Right lobe of liver (tissue), 6 donors: ENCODE measurements around the gene TNFAIP8. TPM values are rescaled to one million over a fixed set of nuclear protein-coding genes. Genes with fewer than 3 reads are reported as not detected.

ENCODE experiments used
- ATAC-seq, 4 donors: fragments of 200-7000 bp; cut with Tn5 transposase; one replicate each; pipeline ENCODE4 v1.9.1; 2020; ENCODE audit warnings: mild to moderate bottlenecking in 4 of 4, moderate library complexity in 4 of 4
- DNase-seq, 3 donors: peaks; one replicate each; pipeline ENCODE4 v3.0.0-alpha.2; 2020
- H3K27ac ChIP-seq, 3 donors: fragments of 200-600 bp; one replicate each; pipeline ENCODE4 v1.8.0; 2022
- H3K27me3 ChIP-seq, 2 donors: fragments of 200-600 bp; one replicate each; pipeline ENCODE4 v1.8.0; 2022
- H3K36me3 ChIP-seq, 4 donors: fragments of 200-600 bp; sonication (generic) in 1 of 4; one replicate each; pipeline versions ENCODE4 v1.5.1 to v1.8.0; 2017 to 2022; ENCODE audit warnings: control low read depth in 1 of 4
- H3K4me1 ChIP-seq, 4 donors: fragments of 200-600 bp; sonication (generic) in 1 of 4; one replicate each; pipeline versions ENCODE4 v1.5.1 to v1.8.0; 2017 to 2022; ENCODE audit warnings: control low read depth in 1 of 4
- H3K4me3 ChIP-seq, 3 donors: fragments of 200-600 bp; one replicate each; pipeline ENCODE4 v1.8.0; 2022
- H3K9me3 ChIP-seq, 4 donors: fragments of 200-600 bp; sonication (generic) in 1 of 4; one replicate each; pipeline versions ENCODE4 v1.5.1 to v1.8.0; 2017 to 2022; ENCODE audit warnings: control low read depth in 1 of 4
- CTCF ChIP-seq, 4 donors: fragments of 200-600 bp in 3 of 4; fragments of 450-650 bp in 1 of 4; IDR thresholded peaks; one replicate each; pipeline versions ENCODE4 v1.5.1 to v1.8.0; 2016 to 2022; ENCODE audit warnings: antibody characterized with exemption in 4 of 4, mild to moderate bottlenecking in 2 of 4
- POLR2A ChIP-seq: fragments of 450-650 bp; IDR thresholded peaks from one replicate; pipeline ENCODE4 v1.6.1; 2017; ENCODE audit warnings: antibody characterized with exemption, mild to moderate bottlenecking
- WGBS: methylation state at CpG from one replicate; pipeline ENCODE4 v1.1.6; 2018; ENCODE audit warnings: low coverage, low lambda C conversion rate; ENCODE audit not compliant: insufficient coverage; ENCODE audit errors: missing lambda C conversion rate; 5-methylcytosine and 5-hydroxymethylcytosine counted together
- intact Hi-C, 2 donors: fragments of 100-400 bp; cut with DNase I; formaldehyde crosslinking; loops; one replicate each; pipeline versions ENCODE4 v1.11.2 to v1.14.1; 2022
- total RNA-seq, 6 experiments: library from RNA; depleted of rRNA in 2 of 6; stranded (reverse); fragments of >200 nt in 2 of 6; fragmentation: NEBNext Ultra II Directional in 3 of 6; extraction: Animal tissue kit (Norgen Biotek cat#: 25700) in 3 of 6; gene quantifications; one replicate each; pipeline versions ENCODE4 v1.1.0 to v1.2.4, GENCODE V29; 2016 to 2023
- donor health status: DM: no; HTN: yes; CAD: no.
- donor health status: DM: no; HTN: no; CAD: no.
- donor health status: DM: no; HTN: no; CAD: no.
- donor health status: DM: no; HTN: yes; CAD: no.
- donor health status: DM: no; HTN: yes; CAD: no.

TNFAIP8 gene
- total RNA-seq, 6 experiments from 2014 or later, result 2.2 to 26.7 (median 5.4) TPM

GRCh38 chr5:119323601-119324000, 32.2 kb upstream of the TNFAIP8 start:
- H3K36me3 ChIP-seq, result no peaks in the 10 kb centered on the region
- ATAC-seq (no peak), DNase-seq (no peak)
- TF ChIP-seq POLR2A (no peak), CTCF (IDR thresholded peaks at IDR 0.05) (no peak)
- H3K4me1 ChIP-seq, result no peaks in the 10 kb centered on the region
- no peaks in the 10 kb centered on the region for H3K27me3 ChIP-seq
- intact Hi-C loops, result no loop called here
- H3K4me3 ChIP-seq, result no peak overlapping the region
- peak overlapping the region in 2 of 3 donors; percentile 14 to 34 for H3K27ac ChIP-seq
- H3K9me3 ChIP-seq, result no peaks in the 10 kb centered on the region

GRCh38 chr5:119324842-119325241, 31.0 kb upstream of the TNFAIP8 start:
- no peaks in the 10 kb centered on the region for H3K9me3 ChIP-seq
- no peak for TF ChIP-seq CTCF (IDR thresholded peaks at IDR 0.05)
- TF ChIP-seq POLR2A, result no peak
- H3K4me1 ChIP-seq, result no peaks in the 10 kb centered on the region
- DNase-seq, result no peak
- H3K4me3 ChIP-seq, result no peak overlapping the region
- ATAC-seq, result no peak
- intact Hi-C loops, result no loop called here
- 82% methylated on average over 4 of the region's 4 CpGs for WGBS
- no peaks in the 10 kb centered on the region for H3K36me3 ChIP-seq
- peak overlapping the region in 1 of 3 donors; percentile 10 for H3K27ac ChIP-seq
- H3K27me3 ChIP-seq, result no peaks in the 10 kb centered on the region

GRCh38 chr5:119327018-119327417, 28.8 kb upstream of the TNFAIP8 start:
- ATAC-seq (no peak), DNase-seq (no peak)
- TF ChIP-seq CTCF (IDR thresholded peaks at IDR 0.05) (no peak), POLR2A (no peak)
- Histone ChIP-seq H3K4me1 (no peaks in the 10 kb centered on the region), H3K4me3 (no peak overlapping the region), H3K9me3 (no peaks in the 10 kb centered on the region), H3K36me3 (no peaks in the 10 kb centered on the region), H3K27ac (no peak overlapping the region), H3K27me3 (no peaks in the 10 kb centered on the region)
- intact Hi-C loops, result no loop called here
- 61% methylated on average over 5 of the region's 5 CpGs for WGBS

DNA sequence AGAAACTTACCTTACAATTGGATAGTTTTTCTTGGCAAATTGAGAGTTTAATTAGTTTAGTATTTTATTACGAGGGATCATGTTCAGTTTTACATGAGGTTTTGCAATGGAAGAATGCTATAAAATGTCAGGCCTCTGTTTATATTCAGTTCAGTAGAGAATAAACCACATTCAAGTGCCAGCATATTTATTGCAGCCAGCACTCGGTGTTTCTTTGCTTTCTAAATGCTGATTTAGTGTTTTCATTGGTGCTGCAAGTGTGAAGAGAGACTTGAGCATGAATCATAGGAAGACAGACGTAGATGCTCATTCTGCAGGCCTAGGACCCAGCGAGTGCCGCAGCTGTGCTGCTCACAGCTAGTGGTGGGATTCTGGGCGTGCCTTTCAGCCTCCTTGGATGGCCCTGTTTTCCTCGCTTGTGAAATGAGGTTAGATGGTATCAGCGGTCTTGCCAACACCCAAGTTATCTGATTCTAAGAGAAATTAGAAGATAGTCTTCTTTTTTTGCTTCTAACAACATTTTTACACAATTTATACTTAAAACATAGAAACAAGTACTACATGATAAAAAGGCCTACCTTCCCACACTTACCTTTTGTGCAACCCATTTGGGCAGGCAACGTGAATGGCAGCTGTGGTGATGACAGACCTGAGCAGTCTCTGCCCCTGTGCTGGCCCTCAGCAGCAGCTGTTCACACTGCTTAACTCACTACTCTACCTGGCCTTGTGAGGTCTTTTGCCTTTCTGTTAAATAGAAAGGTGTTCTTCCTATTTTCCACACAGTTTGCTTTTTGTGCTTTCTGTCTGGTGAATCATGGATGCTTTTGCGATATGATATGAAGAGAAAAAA, 26.8 kb upstream of the TNFAIP8 start:
- H3K36me3 ChIP-seq, result no peaks in the 10 kb centered on the region
- no peak overlapping the region for H3K4me3 ChIP-seq
- no peak overlapping the region for H3K27ac ChIP-seq
- H3K4me1 ChIP-seq, result no peaks in the 10 kb centered on the region
- no peaks in the 10 kb centered on the region for H3K9me3 ChIP-seq
- intact Hi-C loops, result no loop called here
- WGBS, result 71% methylated on average over 9 of the region's 10 CpGs
- DNase-seq, result no peak
- no peak for TF ChIP-seq CTCF (IDR thresholded peaks at IDR 0.05)
- TF ChIP-seq POLR2A, result no peak
- peak in 1 of 4 donors; percentile 15 for ATAC-seq
- H3K27me3 ChIP-seq, result no peaks in the 10 kb centered on the region
